Midbrain (tissue), 1 donor: ENCODE measurements around the gene MRPL33.
A peak's percentile ranks its signal among the peaks of the same experiment; 100 is the strongest.

Experiments
- DNase-seq: peaks from one replicate; lab custom pipeline; 2025; lab: John Stamatoyannopoulos, UW

MRPL33 gene

GRCh38 chr2:27771548-27772335, at the start of gene MRPL33:
Gene MRPL33, plus strand, starts transcription at chr2:27771719. Its CDS starts 59 bp downstream, at chr2:27771778.
- DNase-seq = peak; percentile 92

- DNase-seq = no peak
These were observed 49.5 kb upstream of the MRPL33 start for GRCh38 chr2:27721884-27722485.

- peak; percentile 64 for DNase-seq
These were observed 48.0 kb upstream of the MRPL33 start for GRCh38 chr2:27723372-27724144.

GRCh38 chr2:27724191-27724590, 47.3 kb upstream of the MRPL33 start:
- DNase-seq = no peak

GRCh38 chr2:27724905-27725701, 46.4 kb upstream of the MRPL33 start:
- no peak for DNase-seq

GRCh38 chr2:27727257-27727656, 44.3 kb upstream of the MRPL33 start:
- DNase-seq = no peak

GRCh38 chr2:27728081-27728858, 43.2 kb upstream of the MRPL33 start:
- DNase-seq = no peak

GRCh38 chr2:27729198-27729597, 42.3 kb upstream of the MRPL33 start:
- no peak for DNase-seq

GRCh38 chr2:27729614-27730013, 41.9 kb upstream of the MRPL33 start:
- DNase-seq = no peak

- no peak for DNase-seq
These were observed 41.3 kb upstream of the MRPL33 start for GRCh38 chr2:27730261-27730662.

- no peak for DNase-seq
These were observed 40.4 kb upstream of the MRPL33 start for GRCh38 chr2:27730980-27731691.

- DNase-seq = no peak
These were observed 37.2 kb upstream of the MRPL33 start for GRCh38 chr2:27734305-27734704.

GRCh38 chr2:27735263-27735904, 36.1 kb upstream of the MRPL33 start:
- no peak for DNase-seq

- no peak for DNase-seq
These were observed 35.3 kb upstream of the MRPL33 start for GRCh38 chr2:27736031-27736889.

- no peak for DNase-seq
These were observed 34.7 kb upstream of the MRPL33 start for GRCh38 chr2:27736890-27737204.

- no peak for DNase-seq
These were observed 33.7 kb upstream of the MRPL33 start for GRCh38 chr2:27737676-27738348.

GRCh38 chr2:27738349-27739057, 33.0 kb upstream of the MRPL33 start:
- DNase-seq = no peak

- DNase-seq = no peak
These were observed 32.5 kb upstream of the MRPL33 start for GRCh38 chr2:27739058-27739373.
